Keratinocyte (primary cell): Measurements from ENCODE around the gene FDXR. TPM values are rescaled to one million over a fixed set of nuclear protein-coding genes. Genes with fewer than 3 reads are reported as not detected.

Source experiments
- DNase-seq: peaks from one replicate; pipeline ENCODE4 v3.0.0-alpha.2; 2011; ENCODE audit warnings: low read depth, missing footprints, low spot score
- FAIRE-seq: peaks from 2 replicates; lab custom pipeline; 2011; peaks lifted over from hg19 to GRCh38; lab: Jason Lieb, UNC
- H2AFZ ChIP-seq: 2 replicates; pipeline ENCODE4 v1.6.0; 2012; ENCODE audit warnings: low read length, control low read depth, inconsistent platforms; ENCODE audit not compliant: control insufficient read depth
- H3K27ac ChIP-seq: 2 replicates; pipeline ENCODE4 v1.5.1; 2011; ENCODE audit warnings: low read length; ENCODE audit not compliant: control insufficient read depth, insufficient read depth
- H3K27me3 ChIP-seq: 3 replicates; pipeline ENCODE4 v1.6.0; 2011; ENCODE audit warnings: low read length; ENCODE audit not compliant: control insufficient read depth, insufficient read depth; ENCODE audit errors: extremely low read depth
- H3K36me3 ChIP-seq, 2 experiments: 2 replicates in 1 of 2; 3 replicates in 1 of 2; pipeline ENCODE4 v1.5.1; 2011; ENCODE audit warnings: low read length in 2 of 2, mild to moderate bottlenecking in 1 of 2; ENCODE audit not compliant: control insufficient read depth in 2 of 2, insufficient read depth in 2 of 2; ENCODE audit errors: extremely low read depth in 1 of 2
- H3K4me1 ChIP-seq: 3 replicates; pipeline ENCODE4 v1.5.1; 2011; ENCODE audit warnings: low read length; ENCODE audit not compliant: control insufficient read depth, insufficient read depth; ENCODE audit errors: extremely low read depth
- H3K4me2 ChIP-seq: 3 replicates; pipeline ENCODE4 v1.6.0; 2011; ENCODE audit warnings: low read depth, low read length; ENCODE audit not compliant: control insufficient read depth, insufficient read depth; ENCODE audit errors: extremely low read depth
- H3K4me3 ChIP-seq, 3 experiments: fragments of 200-600 bp in 1 of 3; sonication (generic) in 1 of 3; 2 replicates in 2 of 3; 3 replicates in 1 of 3; pipeline ENCODE4 v1.5.1; 2011 to 2016; ENCODE audit warnings: low read length in 3 of 3, mild to moderate bottlenecking in 3 of 3, control low read depth in 2 of 3, inconsistent platforms in 1 of 3, low read depth in 1 of 3, mixed read lengths in 1 of 3, mixed run types in 1 of 3, moderate library complexity in 1 of 3; ENCODE audit not compliant: control insufficient read depth in 2 of 3, insufficient read depth in 2 of 3; ENCODE audit errors: extremely low read depth in 1 of 3
- H3K79me2 ChIP-seq: 2 replicates; pipeline ENCODE4 v1.6.0; 2012; ENCODE audit warnings: low read length; ENCODE audit not compliant: control insufficient read depth, insufficient read depth
- H3K9ac ChIP-seq: 3 replicates; pipeline ENCODE4 v1.6.0; 2011; ENCODE audit warnings: low read length; ENCODE audit not compliant: control insufficient read depth, insufficient read depth; ENCODE audit errors: extremely low read depth
- H3K9me1 ChIP-seq: 3 replicates; pipeline ENCODE4 v1.6.0; 2011; ENCODE audit warnings: low read length; ENCODE audit not compliant: control insufficient read depth, insufficient read depth; ENCODE audit errors: extremely low read depth
- H3K9me3 ChIP-seq: 2 replicates; pipeline ENCODE4 v1.5.1; 2012; ENCODE audit warnings: low read depth, low read length; ENCODE audit not compliant: control insufficient read depth
- H4K20me1 ChIP-seq: 3 replicates; pipeline ENCODE4 v1.6.0; 2011; ENCODE audit warnings: low read length; ENCODE audit not compliant: control insufficient read depth, insufficient read depth; ENCODE audit errors: extremely low read depth
- EZH2 ChIP-seq: IDR thresholded peaks from one replicate; pipeline ENCODE4 v1.6.1; 2012; ENCODE audit warnings: inconsistent platforms, mild to moderate bottlenecking, low read length, moderate library complexity
- dilution Hi-C: fragments of 300-500 bp; cut with MboI; formaldehyde crosslinking; loops from one replicate; pipeline ENCODE4 v1.7.0; 2020; ENCODE audit warnings: low sequenced_read_pairs; ENCODE audit not compliant: extremely low pct_ligation_motif_present
- polyA plus RNA-seq, 5 experiments: library from polyadenylated mRNA; depleted of rRNA in 3 of 5; stranded (reverse) in 3 of 5; stranded (forward) in 1 of 5; unstranded in 1 of 5; fragments of >200 nt; gene quantifications; 1 replicate in 1 of 5; 2 replicates in 3 of 5; 3 replicates in 1 of 5; pipeline versions ENCODE4 v1.2.1 to v1.2.3, GENCODE V29; 2011 to 2012; ENCODE audit warnings: missing spikeins in 2 of 5, low read depth in 1 of 5, low replicate concordance in 1 of 5
- TF ChIP-seq, protein P1 (sequence below), 3 experiments: IDR thresholded peaks in 1 of 3; conservative IDR thresholded peaks in 1 of 3; optimal IDR thresholded peaks in 1 of 3; 2 replicates in 2 of 3; 3 replicates in 1 of 3; pipeline versions ENCODE3 to v1.5.1; 2011; ENCODE audit warnings: low read length in 3 of 3, mild to moderate bottlenecking in 3 of 3, moderate library complexity in 2 of 3, control low read depth in 1 of 3, inconsistent platforms in 1 of 3; ENCODE audit not compliant: insufficient read depth in 2 of 3; ENCODE audit errors: extremely low read depth in 1 of 3

Gene FDXR
- polyA plus RNA-seq, 1 donor (not counting 4 experiments of a cell fraction or from before 2014, with no cell fraction given), result 12.0 TPM

DNA sequence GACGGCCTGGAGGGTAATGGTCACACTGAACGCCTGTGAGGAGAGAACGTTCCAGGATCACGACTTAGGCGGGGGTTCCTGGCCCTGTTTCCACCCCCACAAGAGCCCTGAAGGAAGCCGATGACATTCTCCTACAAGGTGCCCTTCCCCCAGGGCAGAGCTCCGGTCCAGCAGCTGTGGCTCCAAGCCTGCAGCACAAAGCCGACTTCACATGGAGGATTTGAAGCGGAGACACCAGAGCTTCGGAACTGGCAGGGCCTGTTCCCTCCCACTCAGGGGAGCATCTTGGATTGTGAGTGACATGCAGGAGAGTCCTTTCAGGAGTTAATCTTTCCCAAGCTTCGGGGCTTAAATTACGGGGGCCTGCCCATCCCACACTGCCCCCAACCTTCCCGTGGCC lies 15.7 kb upstream of the FDXR start:
- H3K4me2 ChIP-seq, result no peak overlapping the region
- H3K4me3 ChIP-seq, result no peak overlapping the region
- no peaks in the 10 kb centered on the region for H3K9me3 ChIP-seq
- H3K36me3 ChIP-seq, result no peaks in the 10 kb centered on the region
- DNase-seq (no peak), FAIRE-seq (no peak)
- no peaks in the 10 kb centered on the region for H3K9me1 ChIP-seq
- H3K79me2 ChIP-seq, result no peaks in the 10 kb centered on the region
- H2AFZ ChIP-seq, result no peak overlapping the region
- H3K9ac ChIP-seq, result no peak overlapping the region
- dilution Hi-C loops, result no loop called here
- no peaks in the 10 kb centered on the region for H4K20me1 ChIP-seq
- TF ChIP-seq, protein P1, sequence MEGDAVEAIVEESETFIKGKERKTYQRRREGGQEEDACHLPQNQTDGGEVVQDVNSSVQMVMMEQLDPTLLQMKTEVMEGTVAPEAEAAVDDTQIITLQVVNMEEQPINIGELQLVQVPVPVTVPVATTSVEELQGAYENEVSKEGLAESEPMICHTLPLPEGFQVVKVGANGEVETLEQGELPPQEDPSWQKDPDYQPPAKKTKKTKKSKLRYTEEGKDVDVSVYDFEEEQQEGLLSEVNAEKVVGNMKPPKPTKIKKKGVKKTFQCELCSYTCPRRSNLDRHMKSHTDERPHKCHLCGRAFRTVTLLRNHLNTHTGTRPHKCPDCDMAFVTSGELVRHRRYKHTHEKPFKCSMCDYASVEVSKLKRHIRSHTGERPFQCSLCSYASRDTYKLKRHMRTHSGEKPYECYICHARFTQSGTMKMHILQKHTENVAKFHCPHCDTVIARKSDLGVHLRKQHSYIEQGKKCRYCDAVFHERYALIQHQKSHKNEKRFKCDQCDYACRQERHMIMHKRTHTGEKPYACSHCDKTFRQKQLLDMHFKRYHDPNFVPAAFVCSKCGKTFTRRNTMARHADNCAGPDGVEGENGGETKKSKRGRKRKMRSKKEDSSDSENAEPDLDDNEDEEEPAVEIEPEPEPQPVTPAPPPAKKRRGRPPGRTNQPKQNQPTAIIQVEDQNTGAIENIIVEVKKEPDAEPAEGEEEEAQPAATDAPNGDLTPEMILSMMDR (optimal IDR thresholded peaks at IDR 0.05 in 1 of 3, IDR thresholded peaks at IDR 0.05 in 1 of 3, conservative IDR thresholded peaks at IDR 0.05 in 1 of 3; ENCODE audit: extremely low read depth in 1 of 3, insufficient read depth in 2 of 3, low read length in 3 of 3), result no peak
- no peak for TF ChIP-seq EZH2
- H3K4me1 ChIP-seq, result no peaks in the 10 kb centered on the region
- H3K27me3 ChIP-seq, result peaks cover 19% of the 10 kb centered on the region
- no peak overlapping the region for H3K27ac ChIP-seq

DNA sequence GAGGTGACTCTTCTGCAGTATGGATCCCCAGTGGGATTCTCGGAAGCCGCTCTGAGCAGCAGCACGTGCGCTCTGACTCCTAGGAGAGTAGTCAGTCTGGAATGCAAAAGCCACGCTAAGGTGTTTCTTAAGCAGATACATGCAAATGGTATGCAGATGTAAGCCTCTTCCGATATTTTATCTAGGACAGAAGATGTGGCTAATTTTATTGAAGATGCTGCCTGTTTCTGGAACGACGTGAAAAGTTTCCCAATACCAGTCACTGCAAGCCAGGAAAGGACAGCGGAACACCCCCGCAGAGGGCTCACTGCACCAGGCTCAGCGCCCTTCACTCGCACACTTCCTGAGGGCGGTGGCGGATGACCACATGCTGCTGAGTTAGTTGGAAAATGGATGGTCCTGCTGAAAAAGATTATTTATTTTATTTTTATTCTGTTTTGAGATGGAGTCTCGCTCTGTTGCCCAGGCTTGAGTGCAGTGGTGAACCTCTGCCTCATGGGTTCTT lies 10.5 kb upstream of the FDXR start:
- H4K20me1 ChIP-seq, result no peaks in the 10 kb centered on the region
- H3K36me3 ChIP-seq, result no peaks in the 10 kb centered on the region
- no peak for DNase-seq
- no peak overlapping the region for H3K27ac ChIP-seq
- no peak overlapping the region for H3K9ac ChIP-seq
- H3K4me1 ChIP-seq, result peaks cover 4% of the 10 kb centered on the region
- TF ChIP-seq EZH2, result no peak
- TF ChIP-seq, protein P1 (optimal IDR thresholded peaks at IDR 0.05 in 1 of 3, IDR thresholded peaks at IDR 0.05 in 1 of 3, conservative IDR thresholded peaks at IDR 0.05 in 1 of 3; ENCODE audit: extremely low read depth in 1 of 3, insufficient read depth in 2 of 3, low read length in 3 of 3), result no peak
- FAIRE-seq, result no peak
- H3K9me1 ChIP-seq, result no peaks in the 10 kb centered on the region
- no peaks in the 10 kb centered on the region for H3K9me3 ChIP-seq
- no peak overlapping the region for H3K4me3 ChIP-seq
- no peaks in the 10 kb centered on the region for H3K79me2 ChIP-seq
- H3K4me2 ChIP-seq, result no peak overlapping the region
- no peaks in the 10 kb centered on the region for H3K27me3 ChIP-seq
- no peak overlapping the region for H2AFZ ChIP-seq
- dilution Hi-C loops, result no loop called here
